Stomach smooth muscle (tissue), 2 donors: ENCODE data around the gene TADA3.
"Not testable (repeated sequence)": the region's sequence is repeated elsewhere in the genome, so short reads cannot be mapped to it uniquely, and the experiment has no call there.

Experiments used
- H3K27ac ChIP-seq: one replicate; pipeline ENCODE4 v1.7.0; 2013; ENCODE audit warnings: mild to moderate bottlenecking, low read length, inconsistent platforms
- H3K27me3 ChIP-seq, 2 donors: one replicate each; pipeline ENCODE4 v1.7.0; 2013; ENCODE audit warnings: low read length in 2 of 2; ENCODE audit not compliant: insufficient read depth in 2 of 2, control insufficient read depth in 1 of 2
- H3K36me3 ChIP-seq, 2 donors: one replicate each; pipeline ENCODE4 v1.7.0; 2013; ENCODE audit warnings: low read length in 2 of 2; ENCODE audit not compliant: control insufficient read depth in 2 of 2, insufficient read depth in 2 of 2
- H3K4me1 ChIP-seq: one replicate; pipeline ENCODE4 v1.7.0; 2013; ENCODE audit warnings: low read length; ENCODE audit not compliant: control insufficient read depth, insufficient read depth
- H3K4me3 ChIP-seq, 2 donors: one replicate each; pipeline ENCODE4 v1.7.0; 2013; ENCODE audit warnings: low read length in 2 of 2
- H3K9ac ChIP-seq, 2 donors: one replicate each; pipeline ENCODE4 v1.7.0; 2013; ENCODE audit warnings: low read length in 2 of 2, mild to moderate bottlenecking in 1 of 2
- H3K9me3 ChIP-seq, 2 donors: one replicate each; pipeline ENCODE4 v1.7.0; 2013; ENCODE audit warnings: low read length in 2 of 2; ENCODE audit not compliant: control insufficient read depth in 2 of 2
- donor health status: healthy.
- donor health status: Pancreatic carcinoma.

The TADA3 gene

DNA sequence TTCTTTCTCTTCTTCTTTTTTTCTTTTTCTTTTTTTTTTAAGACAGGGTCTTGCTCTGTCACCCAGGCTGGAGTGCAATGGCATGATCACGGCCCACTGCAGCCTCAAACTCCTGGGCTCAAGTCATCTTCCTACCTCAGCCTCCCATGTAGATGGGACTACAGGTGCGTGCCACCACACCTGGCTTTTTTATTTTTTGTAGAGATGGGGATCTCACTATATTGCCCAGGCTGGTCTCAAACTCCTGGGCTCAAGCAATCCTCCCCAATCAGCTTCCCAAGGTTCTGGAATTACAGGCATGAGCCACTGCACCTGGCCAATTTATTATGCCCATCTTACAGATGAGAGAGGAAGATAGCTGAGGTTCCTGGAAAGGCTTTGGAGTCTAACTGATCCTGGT is 21.3 kb downstream of the TADA3 start:
- Histone ChIP-seq H3K4me1 (peaks cover 34% of the 10 kb centered on the region), H3K27ac (peak overlapping the region; percentile 97)
- H3K9me3 ChIP-seq, H3K4me3 ChIP-seq, H3K27me3 ChIP-seq, H3K36me3 ChIP-seq, H3K9ac ChIP-seq: not testable (repeated sequence)

DNA sequence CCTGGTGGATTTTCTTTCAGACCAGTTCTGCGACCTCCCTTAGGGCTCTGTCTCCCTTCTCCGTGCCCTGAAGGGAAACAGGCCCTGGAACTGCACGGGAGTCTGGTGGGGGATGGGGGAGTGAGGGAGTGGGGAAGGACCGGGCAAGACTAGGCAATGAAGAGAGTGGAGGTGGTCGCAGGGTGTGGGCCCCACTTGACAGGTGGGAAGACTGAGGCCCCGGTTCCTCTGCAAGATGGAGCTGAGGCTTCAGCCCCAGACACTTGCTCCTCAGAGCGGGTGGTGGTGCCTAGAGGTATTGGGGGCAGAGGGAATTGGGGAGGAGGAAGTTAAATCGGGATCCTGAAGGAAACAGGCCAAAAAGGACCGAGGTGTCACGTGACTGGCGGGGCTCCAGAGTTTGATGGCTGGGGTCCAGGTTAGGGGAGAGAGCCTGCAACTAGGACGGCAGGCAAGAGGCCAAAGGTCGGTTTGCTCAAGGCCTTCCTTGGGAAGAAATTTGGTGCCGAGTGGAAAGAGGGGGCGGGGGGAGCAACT is 21.9 kb downstream of the TADA3 start:
- Histone ChIP-seq H3K9me3 (no peaks in the 10 kb centered on the region), H3K4me1 (peaks cover 34% of the 10 kb centered on the region), H3K27me3 (no peaks in the 10 kb centered on the region), H3K4me3 (peak overlapping the region; percentile 50 to 86), H3K9ac (peak overlapping the region; percentile 70 to 92), H3K36me3 (peaks cover 5 to 7% of the 10 kb centered on the region in 2 donors), H3K27ac (peak overlapping the region; percentile 97)

DNA sequence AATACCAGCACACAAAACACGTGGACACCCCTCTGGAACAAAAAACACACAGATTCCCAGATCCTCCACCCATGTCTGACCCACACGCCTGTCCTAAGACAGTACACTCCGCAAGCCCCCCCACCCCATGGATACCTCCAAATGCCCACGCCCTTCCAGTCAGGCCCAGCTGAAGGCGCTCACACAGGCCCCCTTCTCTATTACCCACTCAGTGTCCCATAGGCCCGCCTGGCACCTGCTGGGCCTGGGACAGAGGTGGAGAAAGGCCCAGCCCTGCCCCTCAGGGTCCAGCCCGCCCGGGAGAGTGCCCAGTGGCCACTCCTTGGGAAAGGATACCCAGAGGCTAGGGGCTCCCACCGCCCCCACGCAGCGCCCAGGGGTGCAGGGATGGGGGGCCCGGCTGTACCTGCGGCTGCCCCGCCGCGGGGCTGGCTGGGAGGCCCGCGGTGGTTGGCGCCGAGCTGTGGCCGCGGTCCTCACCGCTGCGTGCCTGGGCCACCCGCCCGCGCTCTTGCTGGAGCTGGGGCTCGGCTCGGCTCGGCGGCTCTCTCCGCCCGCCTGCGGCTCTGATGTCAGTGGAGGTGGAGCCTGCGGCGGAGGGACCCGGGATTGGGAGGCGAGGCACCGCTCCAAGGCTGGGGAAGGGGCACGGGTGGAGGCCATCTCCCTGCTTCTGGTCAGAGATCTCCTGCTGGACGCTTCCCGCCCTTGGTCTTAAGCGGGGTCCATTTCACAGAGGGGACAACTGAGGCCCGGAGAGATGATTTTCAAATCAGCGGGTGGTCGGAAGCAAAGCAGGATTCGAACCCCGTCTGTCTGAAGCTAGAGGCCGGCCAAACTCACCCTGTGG is 22.6 kb downstream of the TADA3 start, which contains the start of gene CAMK1:
CAMK1 (minus strand) TSS at position 522 of the 850 bp plus-strand sequence. CDS start 2,198 bp downstream, outside the sequence.
- no peaks in the 10 kb centered on the region for H3K27me3 ChIP-seq
- H3K9ac ChIP-seq: peak within 1 kb of the TSS; percentile 70 to 92
- peak within 1 kb of the TSS; percentile 97 for H3K27ac ChIP-seq
- peak within 1 kb of the TSS; percentile 50 to 86 for H3K4me3 ChIP-seq
- H3K9me3 ChIP-seq: no peaks in the 10 kb centered on the region
- peaks cover 8 to 9% of the 10 kb centered on the region in 2 donors for H3K36me3 ChIP-seq
- H3K4me1 ChIP-seq: peaks cover 34% of the 10 kb centered on the region

DNA sequence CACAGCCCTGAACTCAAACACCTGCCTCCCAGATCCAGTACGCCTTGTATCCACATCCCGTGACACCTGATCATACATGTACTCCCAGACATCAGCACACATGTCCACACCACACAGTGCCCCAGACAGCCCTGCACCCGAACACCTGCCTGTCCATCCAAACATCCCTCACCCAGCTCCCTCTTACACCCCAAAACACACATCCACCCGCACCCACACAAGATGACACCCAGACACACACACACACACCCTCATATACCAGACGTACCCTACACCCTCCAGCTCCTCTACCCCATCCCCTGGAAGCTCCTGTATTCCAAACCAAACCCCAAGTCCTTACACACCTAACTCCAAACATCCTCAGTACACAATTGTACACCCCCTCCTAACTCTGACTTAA is 23.3 kb downstream of the TADA3 start:
- no peaks in the 10 kb centered on the region for H3K9me3 ChIP-seq
- H3K27ac ChIP-seq: peak overlapping the region; percentile 97
- H3K4me3 ChIP-seq: peak overlapping the region; percentile 50 to 86
- H3K36me3 ChIP-seq: peaks cover 8 to 11% of the 10 kb centered on the region in 2 donors
- H3K9ac ChIP-seq: peak overlapping the region; percentile 70 to 92
- peaks cover 34% of the 10 kb centered on the region for H3K4me1 ChIP-seq
- H3K27me3 ChIP-seq: no peaks in the 10 kb centered on the region

DNA sequence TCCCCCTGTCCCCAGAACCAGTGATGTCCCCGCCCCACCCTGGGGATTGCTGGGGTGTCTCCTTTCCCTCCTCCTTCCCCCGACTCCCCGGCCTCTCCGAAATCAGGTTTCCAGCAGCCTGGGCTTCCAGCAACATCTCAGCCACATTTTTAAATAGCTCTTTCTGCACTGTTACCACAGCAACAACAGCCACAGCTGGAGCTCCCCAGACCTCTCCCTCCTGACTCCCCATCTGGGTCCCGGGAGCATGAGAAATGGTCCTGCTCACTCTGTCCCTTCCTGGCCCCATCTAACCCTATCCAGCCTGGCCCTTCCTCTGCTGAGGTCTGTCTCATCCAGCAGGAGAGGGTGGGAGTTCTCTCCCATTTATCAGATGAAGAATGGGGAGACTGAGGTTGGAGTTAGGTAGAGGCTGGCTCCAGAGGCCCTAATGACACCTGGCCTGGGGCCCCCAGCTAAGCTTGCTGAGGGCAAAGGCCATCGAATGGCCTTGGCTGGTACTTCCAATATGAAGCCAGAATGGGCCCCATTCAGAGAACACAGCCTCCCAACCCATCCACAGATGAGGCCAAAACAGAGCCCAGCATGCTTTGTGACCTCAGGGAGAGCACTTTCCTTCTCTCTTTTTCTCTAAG is 24.0 kb downstream of the TADA3 start:
- H3K4me1 ChIP-seq: peaks cover 34% of the 10 kb centered on the region
- no peaks in the 10 kb centered on the region for H3K27me3 ChIP-seq
- H3K4me3 ChIP-seq: peak overlapping the region in 1 of 2 donors; percentile 86
- H3K9me3 ChIP-seq: no peaks in the 10 kb centered on the region
- peak overlapping the region; percentile 97 for H3K27ac ChIP-seq
- H3K36me3 ChIP-seq: peaks cover 8 to 12% of the 10 kb centered on the region in 2 donors
- H3K9ac ChIP-seq: peak overlapping the region; percentile 70 to 92

DNA sequence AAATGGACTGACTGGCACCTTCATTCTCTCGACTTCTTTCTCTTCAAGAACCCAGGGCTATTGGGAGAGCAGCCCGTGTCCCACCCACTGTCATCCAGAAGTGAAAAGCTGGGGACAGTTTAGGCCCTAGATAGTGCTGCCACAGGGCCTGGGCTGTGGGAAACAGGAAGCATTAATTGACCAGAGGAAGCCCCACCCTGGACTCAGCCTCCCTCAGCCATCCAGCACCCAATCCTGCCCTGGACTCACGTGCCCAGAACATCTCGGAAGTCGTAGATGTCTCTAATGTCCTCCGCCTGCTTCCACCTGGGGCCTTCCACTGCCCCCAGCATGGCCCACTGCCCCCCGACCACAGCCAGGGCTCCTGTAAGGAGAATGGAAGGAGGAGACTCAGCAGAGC is 24.9 kb downstream of the TADA3 start:
- H3K9me3 ChIP-seq: no peaks in the 10 kb centered on the region

DNA sequence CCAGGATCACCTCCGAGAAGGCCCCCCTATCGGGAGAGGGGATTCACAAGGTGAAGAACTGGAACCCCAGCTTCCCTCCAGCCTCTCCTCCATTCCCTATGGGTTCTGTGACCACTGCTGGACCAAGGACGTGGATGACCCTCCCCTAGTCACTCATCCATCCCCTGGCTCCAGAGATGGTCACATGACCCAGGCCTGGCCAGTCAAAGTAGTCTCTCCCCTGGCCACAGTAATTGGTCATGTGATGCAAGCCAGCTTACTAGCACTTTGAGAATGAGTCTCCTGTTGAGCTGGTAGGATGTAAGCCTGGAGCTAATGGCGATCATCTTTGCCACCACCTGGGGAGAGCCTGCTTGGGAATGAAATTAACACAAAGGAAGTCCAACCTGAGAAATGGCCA is 26.4 kb downstream of the TADA3 start:
- no peak overlapping the region for H3K4me3 ChIP-seq
- H3K36me3 ChIP-seq: peaks cover 13 to 21% of the 10 kb centered on the region in 2 donors
- no peaks in the 10 kb centered on the region for H3K27me3 ChIP-seq
- no peak overlapping the region for H3K27ac ChIP-seq
- peaks cover 34% of the 10 kb centered on the region for H3K4me1 ChIP-seq
- H3K9ac ChIP-seq: no peak overlapping the region
- no peaks in the 10 kb centered on the region for H3K9me3 ChIP-seq

More for the DNA sequence above, 24.9 kb downstream of the TADA3 start:
- Histone ChIP-seq H3K9ac (no peak overlapping the region), H3K27me3 (no peaks in the 10 kb centered on the region), H3K36me3 (peaks cover 8 to 12% of the 10 kb centered on the region in 2 donors), H3K4me3 (no peak overlapping the region), H3K4me1 (peaks cover 34% of the 10 kb centered on the region), H3K27ac (peak overlapping the region; percentile 97)

DNA sequence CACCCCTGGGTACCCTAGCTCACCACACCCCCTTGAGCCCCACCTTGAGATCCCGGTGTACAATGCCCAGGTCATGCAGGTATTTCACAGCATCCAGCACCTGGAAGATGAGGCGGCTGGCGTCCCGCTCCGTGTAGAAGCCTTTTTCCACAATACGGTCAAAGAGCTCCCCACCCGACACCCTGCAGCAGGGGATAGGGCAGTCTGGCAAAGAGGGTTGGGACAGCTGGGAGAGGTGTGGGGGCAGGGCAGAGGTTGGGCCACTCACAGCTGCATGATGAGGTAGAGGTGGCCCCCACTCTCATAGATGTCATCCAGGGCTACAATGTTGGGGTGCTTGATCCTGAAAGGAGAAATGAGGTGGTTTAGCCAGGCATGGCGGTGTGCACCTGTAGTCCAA is 29.4 kb downstream of the TADA3 start:
- H3K9me3 ChIP-seq: no peaks in the 10 kb centered on the region
- no peaks in the 10 kb centered on the region for H3K27me3 ChIP-seq
- H3K4me3 ChIP-seq: no peak overlapping the region
- H3K4me1 ChIP-seq: peaks cover 8% of the 10 kb centered on the region
- no peak overlapping the region for H3K9ac ChIP-seq
- H3K27ac ChIP-seq: no peak overlapping the region
- peaks cover 32 to 39% of the 10 kb centered on the region in 2 donors for H3K36me3 ChIP-seq

DNA sequence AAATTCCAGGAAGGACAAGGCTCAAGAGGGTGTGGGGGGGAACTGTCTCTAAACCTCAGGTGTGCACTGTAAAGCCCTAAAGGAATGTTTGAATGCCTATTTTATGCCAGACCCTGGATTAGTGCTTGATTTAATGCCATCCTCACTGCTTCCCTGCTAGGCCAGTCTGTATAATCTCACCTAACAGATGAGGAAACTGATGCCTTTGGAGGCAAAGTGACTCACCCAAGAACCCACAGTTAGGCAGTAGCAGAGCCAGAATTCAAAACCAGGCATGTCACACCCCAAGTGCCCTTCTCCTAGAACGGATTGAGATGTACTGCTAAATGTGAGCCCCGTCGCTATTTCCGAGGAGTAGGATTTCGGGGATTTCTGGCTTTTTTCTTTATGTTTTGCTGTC is 30.4 kb downstream of the TADA3 start:
- Histone ChIP-seq H3K9me3 (no peaks in the 10 kb centered on the region), H3K27ac (no peak overlapping the region), H3K27me3 (no peaks in the 10 kb centered on the region), H3K4me1 (peaks cover 2% of the 10 kb centered on the region), H3K9ac (no peak overlapping the region), H3K36me3 (peaks cover 37 to 47% of the 10 kb centered on the region in 2 donors), H3K4me3 (no peak overlapping the region)

DNA sequence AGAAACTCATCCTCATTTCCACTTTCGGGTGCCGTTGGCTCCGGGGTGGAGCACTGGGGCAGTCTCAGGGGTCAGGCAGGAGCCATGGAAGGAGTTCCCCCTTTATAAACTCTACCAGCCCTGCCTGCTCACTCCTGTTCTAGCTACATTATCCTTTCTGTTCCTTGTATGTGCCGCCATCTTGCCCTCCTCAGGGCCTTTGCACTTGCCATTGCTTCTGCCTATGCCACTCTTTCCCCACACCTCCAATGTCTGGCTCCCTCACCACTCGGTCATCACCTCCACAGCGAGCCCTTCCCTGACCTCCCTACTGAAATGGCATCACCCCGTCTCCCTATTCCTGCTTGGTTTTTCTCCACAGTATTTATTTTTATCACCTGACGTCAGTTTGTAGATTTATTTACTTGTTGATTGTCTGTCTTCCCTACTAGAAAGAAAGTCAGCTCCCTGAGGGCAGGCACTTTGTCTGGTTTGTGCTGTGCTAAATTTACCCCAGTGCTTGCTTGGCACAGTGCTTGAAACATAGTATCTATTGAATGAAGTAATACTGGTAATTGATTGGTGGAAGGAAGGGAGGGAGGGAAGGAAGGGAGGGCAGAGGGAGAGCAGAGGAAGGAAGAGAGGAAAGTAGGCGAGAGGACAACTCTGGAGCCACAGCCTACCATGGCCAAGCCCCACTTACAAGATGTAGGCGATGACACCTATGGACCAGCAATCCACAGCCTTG is 31.3 kb downstream of the TADA3 start:
- Histone ChIP-seq H3K4me1 (no peaks in the 10 kb centered on the region), H3K27me3 (no peaks in the 10 kb centered on the region), H3K4me3 (no peak overlapping the region), H3K36me3 (peaks cover 43 to 54% of the 10 kb centered on the region in 2 donors), H3K27ac (no peak overlapping the region), H3K9ac (no peak overlapping the region), H3K9me3 (no peaks in the 10 kb centered on the region)
